Occipital lobe (tissue), 2 donors: ENCODE results near the gene ZDHHC14. TPM values are rescaled to one million over a fixed set of nuclear protein-coding genes. Genes with fewer than 3 reads are reported as not detected.
"Not testable (repeated sequence)": the region's sequence is repeated elsewhere in the genome, so short reads cannot be mapped to it uniquely, and the experiment has no call there.

Experiments used
- DNase-seq: peaks from one replicate; lab custom pipeline; 2025; lab: John Stamatoyannopoulos, UW
- total RNA-seq: library from RNA; depleted of rRNA; stranded (reverse); fragments of >200 nt; gene quantifications from one replicate; pipeline ENCODE4 v1.2.3, GENCODE V29; 2014

The ZDHHC14 gene
- total RNA-seq, 1 donor from 2014 or later: 14.3 TPM

DNA sequence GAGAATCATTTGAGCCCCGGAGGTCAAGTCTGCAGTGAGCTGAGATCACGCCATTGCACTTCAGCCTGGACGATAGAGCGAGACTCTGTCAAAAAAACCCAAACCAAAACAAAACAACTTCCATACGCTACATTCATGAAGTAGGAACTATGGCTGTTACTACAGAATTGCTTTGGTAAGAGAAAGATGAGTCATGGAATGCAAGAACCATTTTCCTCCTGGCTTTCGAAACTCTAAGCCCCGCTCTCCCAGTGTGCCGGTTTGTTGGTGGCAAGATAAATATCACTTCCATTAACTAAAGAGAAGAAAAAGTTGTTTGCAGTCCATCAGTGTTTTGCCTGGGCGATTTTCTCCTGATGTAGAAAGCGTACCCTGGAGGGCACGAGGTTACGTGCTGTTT is 61.3 kb downstream of the ZDHHC14 start:
- DNase-seq: no peak

DNA sequence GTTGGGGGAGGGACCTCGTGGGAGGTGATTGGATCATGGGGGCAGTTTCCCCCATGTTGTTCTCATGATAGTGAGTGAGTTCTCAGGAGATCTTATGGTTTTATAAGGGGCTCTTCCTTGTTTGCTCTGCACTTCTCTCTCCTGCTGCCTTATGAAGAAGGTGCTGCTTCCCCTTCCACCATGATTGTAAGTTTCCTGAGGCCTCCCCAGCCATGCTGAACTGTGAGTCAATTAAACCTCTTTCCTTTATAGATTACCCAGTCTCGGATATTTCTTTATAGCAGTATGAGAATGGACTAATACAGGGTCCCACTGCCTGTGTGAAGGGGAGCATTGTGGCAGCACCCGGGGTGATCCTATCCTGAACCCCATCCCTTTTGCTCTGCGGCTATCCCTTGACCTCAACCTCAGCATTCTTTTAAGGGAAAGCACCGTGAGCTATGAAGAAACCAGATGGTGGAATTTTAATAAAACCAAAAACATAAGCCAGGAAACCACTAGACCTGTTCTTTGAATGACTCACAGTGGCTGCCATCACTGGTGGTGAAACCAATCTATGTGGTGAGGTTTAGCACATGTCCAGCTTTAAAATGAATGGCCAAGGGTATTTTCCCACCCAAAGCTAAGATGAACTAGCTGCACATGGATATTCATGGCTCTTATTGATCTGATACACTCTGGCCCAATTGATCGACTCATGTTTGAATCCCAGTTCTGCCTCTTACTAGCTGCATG is 62.2 kb downstream of the ZDHHC14 start:
- DNase-seq: no peak

DNA sequence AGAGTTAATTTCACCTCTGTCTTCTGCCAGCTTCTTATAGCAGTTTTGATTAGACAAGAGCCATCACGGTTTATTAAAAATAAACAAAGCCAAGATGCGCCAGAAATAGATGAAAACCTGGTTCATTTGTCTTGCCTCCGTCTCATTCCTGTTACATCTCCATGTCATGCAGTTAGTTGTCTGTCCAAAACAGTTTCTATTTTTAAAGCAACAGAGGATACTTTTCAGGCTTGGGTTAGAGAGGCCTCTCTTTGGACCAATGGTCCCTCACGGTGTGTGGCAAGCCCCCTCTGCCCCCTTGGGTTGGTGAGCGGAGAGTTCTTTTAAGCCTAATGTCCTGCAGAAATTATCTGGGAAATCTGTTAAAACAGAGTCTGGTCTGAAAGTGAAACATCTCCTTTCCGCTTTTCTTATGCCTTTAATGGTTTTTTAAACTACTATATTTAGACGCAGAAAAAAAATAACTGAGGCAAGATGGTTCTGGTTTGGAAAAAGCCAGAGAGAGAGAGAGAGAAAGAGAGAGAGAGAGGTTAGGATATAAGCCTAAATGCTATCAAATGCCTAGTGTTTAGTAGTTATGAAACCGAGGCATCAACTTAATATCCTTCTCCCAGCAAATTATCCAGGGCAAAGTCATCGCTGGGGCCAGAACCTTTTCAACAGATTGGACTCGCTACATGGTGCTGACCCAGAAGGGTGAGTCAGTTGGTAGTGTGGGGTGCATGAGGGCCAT is 64.5 kb downstream of the ZDHHC14 start:
- no peak for DNase-seq

DNA sequence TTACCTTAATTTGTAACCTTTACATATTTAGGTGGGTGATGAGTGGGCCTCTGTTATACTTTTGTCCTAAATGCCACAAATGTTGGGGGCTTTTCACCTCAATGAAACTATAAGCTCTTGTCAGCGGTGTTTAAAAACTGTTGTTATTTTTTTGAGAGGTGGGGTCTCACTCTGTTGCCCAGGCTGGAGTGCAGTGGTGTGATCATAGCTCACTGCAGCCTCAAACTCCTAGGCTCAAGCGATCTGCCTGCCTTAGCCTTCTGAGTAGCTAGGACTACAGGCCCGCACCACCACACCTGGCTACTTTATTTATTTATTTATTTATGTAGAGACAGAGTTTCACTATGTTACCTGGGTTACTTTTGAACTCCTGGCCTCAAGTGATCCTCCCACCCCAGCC is 66.7 kb downstream of the ZDHHC14 start:
- no peak for DNase-seq

DNA sequence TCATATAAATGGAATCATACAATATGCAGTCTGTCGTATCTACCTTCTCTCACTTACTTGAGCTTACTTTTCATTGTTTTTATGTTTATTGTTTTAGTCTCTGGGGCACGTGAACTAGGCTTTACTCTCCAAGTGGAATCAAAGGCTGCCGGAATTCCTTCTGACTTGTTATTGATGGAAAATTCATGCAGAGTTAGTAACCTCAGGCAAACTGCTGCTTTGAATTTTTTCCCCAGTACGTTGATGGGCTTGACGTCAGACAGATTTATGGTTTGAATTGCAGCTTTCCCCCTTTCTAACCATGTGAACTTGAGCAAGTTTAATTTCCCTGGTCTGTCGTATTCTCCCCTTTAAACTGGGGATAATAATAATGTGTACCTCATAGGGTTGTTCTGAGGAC is 68.6 kb downstream of the ZDHHC14 start:
- no peak for DNase-seq

DNA sequence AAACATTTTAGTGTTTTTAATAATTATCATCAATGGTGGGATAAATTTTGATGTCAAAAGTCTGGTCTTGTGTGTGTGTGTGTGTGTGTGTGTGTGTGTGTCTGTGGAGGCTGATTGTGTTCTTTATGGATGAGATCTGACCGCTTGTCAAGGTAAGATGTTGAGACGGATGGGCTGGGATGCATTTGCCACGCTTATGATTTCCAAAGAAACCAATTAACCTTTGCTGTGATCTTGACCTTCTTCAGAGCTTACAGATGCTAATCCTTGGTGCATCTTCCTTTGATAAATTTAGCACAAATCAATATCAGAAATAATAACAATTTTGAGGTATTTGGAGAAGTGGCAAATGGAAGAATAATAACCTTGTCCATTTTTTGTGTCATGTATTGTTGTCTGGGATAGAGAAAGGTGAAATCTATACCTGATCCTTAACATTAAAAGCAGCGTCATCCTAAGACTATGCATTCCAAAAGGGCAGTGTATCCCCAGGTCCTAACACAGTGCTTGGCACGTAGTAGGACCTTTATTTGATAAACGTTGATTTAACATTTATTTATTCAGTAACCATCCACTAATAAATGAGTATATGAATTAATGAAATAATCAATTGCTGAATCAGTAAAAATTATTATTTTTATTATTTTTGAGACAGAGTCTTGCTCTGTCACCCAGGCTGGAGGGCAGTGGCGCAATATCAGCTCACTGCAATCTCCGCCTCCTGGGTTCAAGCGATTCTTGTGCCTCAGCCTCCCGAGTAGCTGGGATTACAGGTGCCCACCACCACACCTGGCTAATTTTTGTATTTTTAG is 70.1 kb downstream of the ZDHHC14 start:
- no peak for DNase-seq

DNA sequence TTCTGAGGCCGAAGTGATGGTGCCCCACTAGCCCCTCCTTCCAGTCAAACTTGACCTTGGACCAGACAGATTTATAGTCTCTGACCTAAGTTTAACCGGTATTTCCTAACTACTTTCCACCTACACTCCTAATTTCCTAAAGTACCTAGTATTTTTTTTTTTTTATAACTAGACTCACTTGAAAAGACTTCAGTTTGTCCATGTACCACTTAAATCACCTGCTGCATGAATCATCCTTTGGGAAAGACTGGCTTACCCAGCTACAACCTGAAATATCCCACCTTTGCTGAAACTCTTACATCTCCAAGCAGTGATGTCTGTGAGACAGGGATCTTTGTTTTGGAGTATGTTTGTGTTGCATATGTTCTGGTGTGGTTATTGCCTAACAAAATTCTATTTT is 71.1 kb downstream of the ZDHHC14 start:
- DNase-seq: no peak

DNA sequence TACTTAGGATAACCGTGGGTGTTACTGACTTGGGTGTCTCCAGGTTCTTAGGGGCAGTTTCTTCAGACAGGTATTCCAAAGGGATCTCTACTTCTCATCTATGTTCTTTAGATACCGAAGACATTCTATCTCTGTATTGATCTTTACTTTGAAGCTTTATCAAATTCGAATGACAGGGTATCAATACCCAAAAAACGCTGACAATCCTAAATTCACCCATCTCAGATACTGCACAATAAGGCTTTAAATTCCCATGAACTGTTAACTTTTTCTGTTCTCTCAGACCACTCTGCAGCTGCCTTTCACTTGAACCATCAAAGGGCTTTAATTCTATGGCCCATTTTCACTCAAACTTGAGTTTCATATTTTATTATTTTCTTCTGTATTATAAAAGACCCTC is 72.1 kb downstream of the ZDHHC14 start:
- DNase-seq: no peak

DNA sequence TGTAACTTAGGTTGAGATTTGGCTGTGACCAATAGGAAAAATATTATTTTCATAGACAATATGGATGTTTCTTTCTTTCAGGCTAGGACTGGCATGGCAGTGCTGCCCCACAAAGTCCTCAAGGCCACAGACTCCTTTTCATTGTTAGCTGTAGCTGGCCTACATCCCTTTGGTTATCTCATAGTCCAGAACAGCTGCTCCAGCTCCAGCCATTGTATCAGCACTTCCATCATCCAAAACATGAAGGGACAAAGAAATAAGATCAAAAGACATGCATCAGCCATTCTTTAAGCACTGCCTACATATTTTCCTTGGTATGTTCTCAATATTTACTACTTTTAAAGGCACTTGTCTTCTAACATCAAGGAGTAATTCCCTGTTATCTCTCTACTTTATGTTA is 73.0 kb downstream of the ZDHHC14 start:
- DNase-seq: no peak

DNA sequence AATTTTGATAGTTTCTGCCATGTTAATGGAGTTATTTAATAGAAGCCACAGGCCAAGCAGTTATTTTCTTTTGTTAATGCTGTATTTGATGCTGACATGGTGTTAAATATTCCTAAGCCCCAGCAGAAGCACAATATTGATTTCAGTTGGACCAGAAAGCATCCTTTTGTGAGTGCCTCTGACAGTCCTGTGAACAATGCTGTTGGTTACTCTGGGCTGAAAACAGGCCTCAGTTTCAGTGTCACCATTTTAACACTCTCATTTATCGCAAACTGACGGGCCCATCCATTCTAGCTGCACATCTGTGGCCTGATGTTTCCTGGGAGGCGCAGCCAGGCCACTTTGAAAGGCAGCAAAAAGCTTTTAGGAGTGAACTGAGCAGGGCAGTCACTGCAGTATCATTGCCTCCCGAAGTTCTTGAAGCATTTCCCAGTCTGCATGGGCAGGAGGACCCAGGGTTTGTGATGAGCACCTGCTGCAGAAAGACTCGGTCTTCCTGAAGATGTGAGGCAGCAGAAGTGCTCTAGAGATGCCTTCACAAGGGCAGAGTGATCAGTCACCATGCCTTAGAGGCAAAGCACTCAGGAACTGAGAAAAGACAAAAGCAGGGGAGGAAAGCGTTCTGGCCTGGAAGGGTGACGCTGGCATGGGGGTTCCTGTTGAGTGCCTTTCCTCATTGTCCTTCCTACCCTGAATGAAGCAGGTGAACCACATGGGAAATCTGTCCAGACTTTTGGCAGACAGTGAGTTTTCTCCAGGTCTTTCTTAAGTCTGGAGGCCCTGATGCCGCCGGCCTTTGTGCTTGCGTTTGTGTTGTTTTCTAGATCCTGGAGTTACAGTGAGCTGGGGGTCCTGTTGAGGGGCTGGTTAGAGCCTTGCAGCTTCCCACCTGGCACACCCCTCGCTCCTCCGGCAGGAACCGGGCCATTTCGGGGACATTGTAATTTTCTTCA is 74.0 kb downstream of the ZDHHC14 start:
- no peak for DNase-seq

DNA sequence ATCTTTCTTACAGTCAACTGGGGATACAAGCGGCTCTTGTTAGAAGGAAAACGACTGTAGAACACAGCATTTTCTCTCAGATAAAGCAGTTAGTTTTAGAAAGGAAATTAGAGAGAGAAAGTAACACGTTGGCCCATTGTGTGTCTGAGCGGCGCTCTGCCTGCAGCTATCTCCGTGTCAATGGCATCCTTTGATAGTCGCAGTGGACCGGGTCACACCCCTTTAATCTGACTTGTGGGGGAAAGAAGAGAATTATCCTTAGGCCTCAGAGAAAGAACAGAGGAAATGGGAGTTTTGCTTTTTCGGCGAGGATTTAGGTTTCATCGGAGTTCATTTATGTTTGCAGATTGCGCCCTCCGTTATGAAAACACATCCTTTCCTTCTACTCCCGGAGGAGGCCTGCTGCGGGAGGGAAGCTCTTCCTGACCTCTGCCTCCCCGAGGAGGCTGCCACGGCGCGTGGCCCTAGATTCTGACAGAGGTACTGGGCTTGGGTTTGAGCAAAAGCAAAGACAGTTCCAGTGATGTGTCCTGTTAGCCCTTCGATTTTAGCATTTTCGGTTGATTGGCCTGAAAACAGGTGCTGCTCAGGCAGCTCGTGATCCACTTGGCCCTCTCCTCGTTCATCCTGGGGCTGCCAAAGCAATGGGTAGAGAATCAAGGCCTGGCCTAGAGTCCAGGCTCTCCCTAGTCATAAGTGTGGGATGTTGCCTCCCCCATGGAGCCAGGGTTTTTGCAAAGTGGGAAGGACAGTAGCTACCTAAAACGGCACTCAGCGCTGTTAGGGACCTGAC is 74.9 kb downstream of the ZDHHC14 start:
- no peak for DNase-seq

DNA sequence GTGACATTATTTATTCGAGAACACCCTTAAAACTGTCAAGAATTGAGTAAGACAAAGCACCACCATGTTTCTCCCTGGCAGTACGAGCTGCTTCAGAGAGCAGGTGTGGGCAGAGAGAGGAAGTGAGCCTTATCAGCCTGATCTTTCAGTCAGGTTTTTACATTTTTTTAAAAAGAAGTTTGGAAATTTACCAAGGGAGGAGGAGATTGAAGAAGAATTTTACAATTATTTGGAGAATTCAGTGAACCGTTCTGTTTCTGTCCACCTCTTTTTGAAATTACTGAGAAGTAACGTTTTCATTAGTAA is 75.5 kb downstream of the ZDHHC14 start:
- DNase-seq: no peak

DNA sequence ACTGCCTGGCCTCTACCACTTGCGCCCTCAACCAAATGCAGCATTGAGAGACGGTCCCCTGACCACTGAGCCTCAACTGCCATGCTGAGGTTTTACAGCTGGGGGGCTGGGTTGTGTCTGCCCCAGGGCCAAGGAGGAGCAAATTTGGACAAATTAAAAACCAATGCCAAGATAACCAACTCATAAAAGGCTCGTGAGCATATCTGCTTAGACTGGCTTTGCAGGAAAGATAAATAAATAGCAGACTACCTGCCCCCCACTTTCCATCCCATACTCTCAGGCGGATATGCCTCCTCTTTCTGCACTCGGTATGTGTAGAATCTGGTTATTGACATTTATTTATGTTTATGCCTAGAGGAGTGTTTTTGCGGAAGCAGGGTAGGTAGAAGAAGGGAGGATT is 76.8 kb downstream of the ZDHHC14 start:
- no peak for DNase-seq

DNA sequence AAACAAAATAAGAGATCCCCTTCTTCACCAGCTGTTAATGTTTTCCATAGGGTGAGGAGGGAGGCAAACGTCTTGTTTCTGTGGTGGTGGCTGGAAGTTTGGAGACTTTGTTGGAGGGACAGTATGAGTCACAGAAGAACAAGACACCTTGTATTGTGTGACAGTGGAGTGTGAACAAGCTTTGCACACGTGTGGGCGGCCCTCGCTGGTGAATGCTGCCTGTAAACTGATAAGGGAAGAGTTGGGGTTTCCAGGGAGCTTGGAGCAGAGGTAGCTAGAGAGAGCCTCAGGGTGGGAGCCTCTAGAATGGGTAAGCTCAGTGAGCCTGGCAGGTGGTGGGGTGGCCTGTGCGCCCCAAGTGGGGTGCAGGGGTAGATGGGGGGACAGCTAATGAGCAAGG is 78.3 kb downstream of the ZDHHC14 start:
- peak; percentile 53 for DNase-seq

DNA sequence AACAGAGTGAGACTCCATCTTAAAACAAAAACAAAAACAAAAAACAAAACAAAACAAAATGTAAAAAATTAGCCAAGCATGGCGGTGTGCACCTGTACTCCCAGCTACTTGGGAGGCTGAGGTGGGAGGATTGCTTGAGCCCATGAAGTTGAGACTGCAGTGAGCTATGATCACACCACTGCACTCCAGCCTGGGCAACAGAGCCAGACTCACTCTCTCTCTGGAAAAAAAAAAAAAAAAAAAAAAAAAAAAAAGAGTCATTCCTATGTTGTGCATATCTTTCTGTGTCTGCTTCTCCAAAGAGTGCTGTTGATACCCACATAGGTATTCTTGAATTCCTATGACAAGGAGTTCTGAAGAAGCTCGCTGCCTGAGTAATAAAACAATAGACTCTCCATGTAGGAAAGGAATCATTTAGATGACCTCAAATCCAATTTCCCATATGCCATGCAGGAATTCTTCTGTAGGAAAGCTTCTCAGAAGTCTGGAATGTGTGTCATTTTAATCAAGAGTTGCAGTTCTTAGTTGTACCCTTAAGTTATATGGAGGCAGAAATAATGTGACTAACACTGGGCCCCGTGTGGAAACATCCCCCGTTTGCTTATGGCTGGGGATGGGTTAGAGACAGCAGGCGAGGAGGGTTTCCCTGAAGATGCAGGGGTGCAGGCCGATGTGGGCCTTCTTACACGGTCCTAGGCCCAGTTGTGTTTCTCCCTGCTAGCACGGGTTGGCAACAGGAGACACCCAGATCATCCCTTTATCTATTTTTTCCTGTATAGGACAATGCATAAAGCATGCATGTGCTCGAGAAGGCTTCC is 79.4 kb downstream of the ZDHHC14 start:
- no peak for DNase-seq

DNA sequence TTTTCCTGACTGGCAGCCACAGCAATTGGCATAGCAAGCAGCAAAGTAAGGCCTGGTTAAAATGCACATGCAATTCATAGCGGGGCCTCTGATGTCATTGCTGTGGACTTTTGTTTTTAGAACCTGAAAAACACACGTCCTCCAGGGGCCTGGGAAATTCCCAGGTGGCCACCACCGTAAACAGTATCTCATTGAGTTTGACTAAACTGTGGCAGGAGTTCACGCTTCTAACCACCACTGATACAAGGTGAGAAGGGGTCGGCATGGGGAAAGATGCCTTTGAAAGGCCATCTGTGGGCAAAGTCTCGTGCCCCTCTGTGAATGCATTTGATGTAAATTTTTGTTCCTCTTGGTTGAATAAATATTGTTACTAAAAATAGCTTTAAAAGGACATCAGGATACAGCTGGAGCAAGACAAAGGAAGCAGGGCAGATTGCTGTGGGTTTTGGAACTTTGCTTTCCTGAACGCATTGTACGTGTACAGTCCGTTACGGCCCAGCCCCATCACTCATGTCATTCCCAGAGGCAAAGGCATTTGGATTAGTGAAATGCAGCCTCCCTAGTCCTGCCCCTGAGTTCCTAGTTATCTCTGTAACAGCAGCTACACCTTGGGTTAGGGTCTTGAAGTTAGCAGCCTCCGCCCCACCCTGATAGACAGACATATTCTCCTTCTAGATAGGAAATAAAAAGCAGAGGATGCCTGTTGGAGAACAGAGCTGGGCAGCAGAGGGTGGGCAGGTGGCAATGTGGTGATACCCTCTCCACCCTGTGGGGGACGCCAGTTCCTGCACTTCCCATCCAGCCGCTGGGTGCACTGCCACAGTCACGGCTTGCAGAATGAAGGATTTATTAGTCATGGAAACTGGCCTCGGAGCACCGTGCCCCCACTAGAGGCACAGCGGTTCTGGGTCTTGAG is 80.3 kb downstream of the ZDHHC14 start:
- no peak for DNase-seq

DNA sequence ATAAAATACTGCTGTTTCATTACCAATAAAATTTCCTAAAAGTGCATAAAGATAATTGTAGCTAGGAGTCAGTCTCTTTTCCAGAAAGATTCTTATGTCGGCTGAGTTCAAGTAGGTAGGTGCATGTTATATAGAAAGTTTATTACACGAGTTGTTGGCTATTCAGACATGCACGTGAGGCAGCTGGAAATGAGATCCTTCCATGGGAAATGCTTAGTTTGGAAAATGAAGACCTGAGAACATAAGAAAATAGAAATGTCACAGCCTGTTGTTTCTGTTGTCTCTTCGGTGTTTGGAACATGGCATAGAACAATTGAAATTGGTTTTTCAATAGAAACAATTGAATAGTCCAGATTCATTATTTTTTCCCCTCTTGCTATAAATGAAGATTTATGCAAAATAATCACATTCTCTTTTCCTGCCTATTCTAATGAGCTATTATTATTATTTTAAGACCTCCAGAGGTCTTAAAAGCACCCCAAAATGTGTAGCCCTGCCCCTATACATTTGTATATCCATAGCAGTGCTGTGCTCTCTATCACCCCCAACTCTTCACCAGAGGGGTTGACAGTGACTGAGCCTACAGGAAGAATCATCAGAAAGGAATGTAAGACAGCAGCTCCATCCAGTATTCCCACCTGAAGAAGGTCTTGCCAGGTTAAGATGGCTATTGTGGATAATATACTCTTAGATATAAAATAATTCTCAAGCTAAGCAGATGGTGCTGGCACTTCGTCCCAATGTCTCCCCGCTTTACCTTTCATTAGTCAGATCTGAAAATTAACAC is 82.2 kb downstream of the ZDHHC14 start:
- DNase-seq: no peak

DNA sequence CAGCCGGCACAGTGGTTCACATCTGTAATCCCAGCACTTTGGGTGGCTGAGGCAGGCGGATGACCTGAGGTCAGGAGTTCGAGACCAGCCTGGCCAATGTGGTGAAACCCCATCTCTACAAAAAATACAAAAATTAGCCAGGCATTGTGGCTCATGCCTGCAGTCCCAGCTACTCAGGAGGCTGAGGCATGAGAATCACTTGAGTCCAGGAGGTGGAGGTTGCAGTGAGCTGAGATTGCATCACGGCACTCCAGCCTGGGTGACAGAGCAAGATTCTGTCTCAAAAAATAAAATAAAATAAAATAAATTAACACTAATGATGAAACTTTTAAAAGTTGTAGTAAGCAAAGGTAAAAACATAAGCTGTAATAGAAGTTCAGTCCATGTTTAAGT is 82.7 kb downstream of the ZDHHC14 start:
- DNase-seq: not testable (repeated sequence)
